ENCODE results near the gene TMEM266.

TMEM266 gene

DNA sequence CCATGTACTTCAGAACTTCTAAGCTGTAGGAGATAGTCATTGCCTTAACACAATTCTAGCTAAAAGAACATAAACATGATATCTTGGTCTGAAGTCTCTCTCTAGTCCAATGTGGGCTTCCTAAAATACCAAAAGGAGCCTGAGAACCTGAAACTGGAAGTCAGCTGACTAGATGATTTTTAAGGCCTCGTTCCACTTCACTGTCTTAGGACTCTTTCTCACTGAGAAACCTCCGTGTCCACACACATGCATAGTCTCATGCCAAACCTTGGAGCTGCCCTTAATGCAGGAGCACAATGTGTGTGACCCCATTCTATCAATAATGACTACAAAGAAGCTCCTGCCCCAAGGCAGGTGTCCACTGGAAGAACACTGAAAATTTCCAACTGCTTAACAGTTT lies 163.7 kb downstream of the TMEM266 start:
- in situ Hi-C loops (cut with HindIII; ENCODE audit: low sequenced_read_pairs), result no loop called here

DNA sequence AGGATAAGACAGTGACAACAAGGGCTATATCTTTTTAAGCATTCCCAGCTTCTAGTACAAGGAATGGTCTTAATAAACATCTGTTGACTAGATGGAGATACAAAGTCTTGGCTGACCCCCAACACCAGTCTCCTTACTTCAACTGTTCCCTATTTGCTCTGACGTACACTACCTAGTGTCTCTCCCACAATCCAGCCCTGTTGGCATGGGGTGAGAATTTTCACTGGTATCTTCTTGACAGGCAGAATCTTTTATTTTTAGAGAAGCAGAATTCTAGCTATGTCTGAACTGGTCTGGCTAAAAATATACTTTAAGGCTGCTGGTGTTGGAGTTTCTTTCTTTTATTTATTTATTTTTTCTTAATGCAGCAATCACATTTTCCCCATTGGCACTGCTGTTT lies 169.5 kb downstream of the TMEM266 start:
- in situ Hi-C loops (cut with HindIII; ENCODE audit: low sequenced_read_pairs), result no loop called here

DNA sequence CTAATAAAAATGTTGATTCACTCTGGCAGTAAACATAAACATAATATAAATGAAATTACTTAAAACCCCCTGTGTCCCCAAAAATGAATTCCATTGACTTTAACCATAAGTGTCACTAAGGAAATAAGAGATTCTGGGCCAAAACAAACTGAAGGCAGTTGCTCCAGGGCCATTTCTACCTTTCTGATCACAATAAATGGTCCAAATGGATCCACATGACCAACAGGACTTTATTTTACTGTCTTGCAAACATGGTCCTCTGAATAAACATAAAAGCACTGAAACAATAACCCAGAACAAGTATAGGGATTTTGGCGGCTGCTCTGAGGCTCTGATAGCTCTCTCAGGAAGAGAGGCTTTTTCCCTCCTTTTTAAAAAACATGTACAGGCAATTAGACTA lies 174.1 kb downstream of the TMEM266 start:
- in situ Hi-C loops (cut with HindIII; ENCODE audit: low sequenced_read_pairs), result no loop called here

DNA sequence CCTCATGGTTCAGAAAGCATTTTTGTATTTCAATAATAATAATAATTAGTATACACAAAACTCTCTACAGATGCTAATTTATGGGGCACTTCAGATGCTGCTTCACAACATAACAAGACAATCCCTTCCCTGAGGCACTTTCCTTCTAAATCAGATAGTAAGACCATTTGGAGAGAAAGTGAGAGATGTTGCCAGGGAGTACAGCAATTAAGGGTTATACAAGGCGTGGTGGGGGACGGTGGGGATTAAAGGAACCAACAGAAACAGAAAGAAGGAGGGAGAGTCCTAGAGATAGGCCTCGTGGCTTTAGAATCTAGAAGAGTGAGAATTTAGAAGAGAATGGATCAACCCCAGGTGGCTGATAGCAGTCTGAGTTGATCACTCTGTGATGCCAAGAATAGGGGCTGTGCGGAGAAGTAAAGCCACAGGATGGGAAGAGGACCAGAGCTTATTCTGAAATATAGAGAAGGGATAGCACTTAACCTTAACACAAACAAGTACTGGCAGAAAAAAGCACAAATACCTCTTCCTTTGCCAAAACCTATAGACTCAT lies 174.6 kb downstream of the TMEM266 start:
- in situ Hi-C loops (cut with HindIII; ENCODE audit: low sequenced_read_pairs), result no loop called here

DNA sequence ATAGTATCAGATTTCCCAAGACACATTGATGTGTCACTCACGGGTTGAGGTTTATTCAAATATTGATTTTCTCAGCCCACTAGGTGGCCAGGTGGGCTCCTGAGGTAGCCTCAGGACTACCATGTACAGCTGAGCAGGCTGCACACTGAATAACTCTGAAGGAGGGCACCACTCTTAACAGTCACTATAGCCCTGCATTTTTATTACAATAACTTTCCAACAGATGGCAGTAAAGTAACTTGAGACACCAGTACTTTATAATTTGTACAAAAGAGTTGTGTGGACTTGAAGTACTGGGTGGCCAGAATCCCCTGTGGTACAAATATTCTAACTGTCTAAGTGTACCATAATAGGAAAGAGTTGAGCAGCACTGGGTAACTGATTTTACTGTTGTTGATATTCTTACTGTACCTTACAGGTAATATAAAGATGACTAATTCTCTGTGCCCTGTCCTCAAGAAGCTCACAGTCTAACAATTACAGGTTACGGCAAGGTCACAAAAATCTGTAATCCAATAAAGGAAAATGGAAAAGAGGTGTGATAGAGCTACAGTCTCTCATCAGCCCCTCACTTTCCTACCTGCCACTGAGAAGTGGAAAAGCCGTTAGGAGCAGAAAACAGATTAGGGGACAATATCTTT lies 175.5 kb downstream of the TMEM266 start:
- in situ Hi-C loops (cut with HindIII; ENCODE audit: low sequenced_read_pairs), result no loop called here

DNA sequence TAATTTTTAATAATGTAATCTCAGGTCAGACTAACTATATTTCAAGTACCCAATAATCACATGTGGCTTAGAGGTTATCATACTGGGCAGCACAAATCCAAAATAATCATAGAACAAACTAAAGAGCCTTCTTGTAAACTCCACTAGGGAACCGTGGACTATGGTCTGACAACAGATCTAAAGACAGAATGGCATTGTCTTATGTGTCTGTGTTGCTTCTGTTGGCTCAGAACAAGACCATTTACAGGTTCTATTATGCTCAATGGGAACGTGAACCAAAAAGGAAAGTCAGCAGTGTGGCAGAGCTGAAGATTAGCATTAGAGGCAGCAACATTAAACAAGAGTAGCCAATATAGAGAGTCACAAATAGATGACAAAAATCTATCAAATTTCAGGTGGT lies 176.6 kb downstream of the TMEM266 start:
- in situ Hi-C loops (cut with HindIII; ENCODE audit: low sequenced_read_pairs), result no loop called here

DNA sequence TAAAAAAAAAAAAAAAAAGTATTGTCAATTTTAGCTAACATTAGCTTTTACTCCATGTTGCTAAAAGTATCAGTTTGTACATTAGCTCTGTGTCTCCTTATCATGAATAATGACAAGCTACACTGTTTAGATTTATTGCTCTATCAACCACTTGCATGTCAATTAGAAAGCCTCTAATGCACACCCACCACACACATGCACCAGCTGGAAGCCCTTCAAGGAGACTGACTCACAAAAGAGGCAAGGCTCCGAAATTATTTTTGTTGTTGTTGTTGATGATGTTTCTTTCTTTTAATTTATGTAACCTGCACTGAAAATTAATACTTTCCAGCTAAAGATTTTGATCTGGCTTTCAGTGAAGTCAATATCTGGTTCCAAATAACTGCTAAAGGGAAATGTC lies 180.0 kb downstream of the TMEM266 start:
- in situ Hi-C loops (cut with HindIII; ENCODE audit: low sequenced_read_pairs), result no loop called here

DNA sequence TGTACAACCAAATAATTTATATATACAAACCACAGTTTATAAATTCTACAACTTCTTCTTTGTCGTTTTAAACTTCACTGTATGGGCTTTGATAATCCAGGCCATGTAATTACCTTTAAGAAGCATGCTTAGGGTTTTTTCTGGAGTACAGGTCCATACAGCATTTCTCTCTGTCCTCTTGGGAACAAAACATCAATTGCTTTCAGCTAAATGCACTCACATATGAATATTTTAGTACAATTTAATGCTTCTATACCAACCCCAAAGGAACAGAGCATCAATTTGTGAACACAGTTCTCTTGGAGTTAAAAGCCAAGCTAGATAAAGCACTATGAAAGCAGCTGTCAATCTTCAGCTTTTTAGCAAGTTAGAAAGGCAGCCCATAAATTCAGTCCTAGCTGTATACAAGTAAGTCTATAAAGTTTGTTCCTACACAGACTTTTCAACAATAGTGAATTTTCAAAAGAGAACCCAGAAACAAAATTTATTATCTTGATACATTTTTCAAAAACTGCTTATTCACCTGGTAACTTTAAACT lies 185.4 kb downstream of the TMEM266 start:
- in situ Hi-C loops (cut with HindIII; ENCODE audit: low sequenced_read_pairs), result no loop called here

DNA sequence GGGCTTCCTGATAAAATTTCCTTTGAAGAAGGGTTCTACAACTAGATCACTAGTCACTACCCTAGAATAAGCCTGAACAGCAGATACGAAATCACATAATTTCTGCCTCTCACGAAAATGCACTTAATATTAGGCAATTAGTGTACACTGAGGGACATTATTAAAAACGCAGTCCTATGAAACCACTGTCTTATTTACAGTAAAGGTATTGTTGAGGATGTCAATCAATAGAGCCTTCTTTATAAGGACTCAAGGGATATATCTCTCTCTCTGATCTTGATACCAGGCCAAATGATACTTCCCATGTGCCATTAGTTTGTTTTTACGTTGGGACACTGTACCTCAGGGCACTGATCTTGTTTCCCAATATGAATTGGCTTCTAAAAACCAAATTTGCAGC lies 191.9 kb downstream of the TMEM266 start:
- in situ Hi-C loops (cut with HindIII; ENCODE audit: low sequenced_read_pairs), result loop anchor here (5.0 kb wide), 1 partner anchor 86 kb away; the partner anchor contains the start of gene ISL2

DNA sequence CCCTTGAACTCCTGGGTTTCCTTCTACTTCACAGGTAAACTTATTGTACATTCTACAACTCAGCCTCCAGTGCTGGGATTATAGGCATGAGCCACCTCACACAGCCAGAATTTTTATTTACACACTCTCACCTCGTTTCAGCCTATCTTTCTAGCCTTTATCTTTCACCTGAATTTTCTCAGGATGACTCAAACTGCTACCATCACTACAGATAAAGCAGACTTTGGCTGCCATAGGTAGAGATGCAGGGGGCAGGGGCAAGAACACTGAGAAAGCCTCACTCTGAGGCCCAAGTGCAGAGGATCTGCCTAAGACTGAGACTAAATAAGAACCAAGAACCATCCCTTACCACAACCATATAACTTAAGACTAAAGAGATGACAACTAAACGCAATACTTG lies 192.5 kb downstream of the TMEM266 start:
- in situ Hi-C loops (cut with HindIII; ENCODE audit: low sequenced_read_pairs), result loop anchor here (5.0 kb wide), 1 partner anchor 85 kb away; the partner anchor contains the start of gene ISL2

DNA sequence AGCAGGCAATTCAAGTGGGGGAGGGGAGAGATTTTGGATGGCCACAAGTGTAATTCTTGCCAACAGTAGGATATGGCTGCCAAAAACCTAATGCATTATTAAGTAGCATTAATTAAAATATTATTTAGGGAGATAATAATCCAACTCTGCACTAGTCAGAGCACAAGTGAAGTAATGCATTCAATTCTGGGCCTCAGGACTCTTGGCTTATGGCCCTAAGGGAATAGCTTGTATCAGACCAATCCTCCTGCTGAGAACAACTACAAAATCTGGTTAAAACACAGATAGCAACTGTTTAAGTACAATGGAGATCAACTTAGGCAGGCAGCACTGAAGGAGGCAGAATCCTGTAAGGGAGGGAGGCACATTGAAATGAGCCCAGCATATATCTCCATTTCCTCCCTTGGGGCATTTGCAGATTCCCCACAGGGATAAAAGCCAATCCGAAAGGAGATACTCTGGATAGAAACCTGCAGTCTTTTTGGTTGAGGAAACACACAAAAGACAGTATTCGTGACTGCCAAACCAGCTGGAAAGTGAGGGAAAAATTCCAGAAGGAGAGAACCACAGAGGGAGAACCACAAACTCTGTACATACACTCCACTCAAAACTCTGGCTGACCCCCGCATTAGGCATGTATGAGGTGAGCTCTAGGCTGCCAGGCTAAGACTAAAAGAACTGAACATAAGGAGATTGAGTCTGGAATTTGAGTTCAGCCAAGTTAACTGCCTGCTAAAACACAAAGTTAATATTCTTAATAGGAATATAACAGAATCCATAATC lies 194.1 kb downstream of the TMEM266 start:
- in situ Hi-C loops (cut with HindIII; ENCODE audit: low sequenced_read_pairs), result loop anchor here (5.0 kb wide), 1 partner anchor 83 kb away; the partner anchor contains the start of gene ISL2
